Measurements from ENCODE around the gene POMC.
"Not testable (repeated sequence)": the region's sequence is repeated elsewhere in the genome, so short reads cannot be mapped to it uniquely, and the experiment has no call there.

POMC gene

DNA sequence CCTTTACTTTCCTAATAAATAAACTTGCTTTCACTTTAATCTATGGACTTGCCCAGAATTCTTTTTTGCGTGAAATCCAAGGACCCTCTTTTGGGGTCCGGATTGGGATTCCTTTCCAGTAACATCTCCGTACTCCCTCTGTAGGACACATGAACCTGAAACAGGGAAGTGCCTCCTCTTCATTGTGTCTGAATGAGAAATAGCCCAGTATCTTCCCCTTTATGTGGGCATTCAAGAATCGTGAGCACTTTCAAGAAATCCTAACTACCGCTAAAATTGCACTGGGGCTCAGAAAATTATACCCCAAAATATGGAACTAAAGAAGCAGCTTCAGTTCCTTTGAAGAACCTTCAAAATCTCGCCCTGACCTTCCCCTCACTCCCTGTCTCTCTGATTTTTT is 7.8 kb upstream of the POMC start:
- DNase-seq = no peak

DNA sequence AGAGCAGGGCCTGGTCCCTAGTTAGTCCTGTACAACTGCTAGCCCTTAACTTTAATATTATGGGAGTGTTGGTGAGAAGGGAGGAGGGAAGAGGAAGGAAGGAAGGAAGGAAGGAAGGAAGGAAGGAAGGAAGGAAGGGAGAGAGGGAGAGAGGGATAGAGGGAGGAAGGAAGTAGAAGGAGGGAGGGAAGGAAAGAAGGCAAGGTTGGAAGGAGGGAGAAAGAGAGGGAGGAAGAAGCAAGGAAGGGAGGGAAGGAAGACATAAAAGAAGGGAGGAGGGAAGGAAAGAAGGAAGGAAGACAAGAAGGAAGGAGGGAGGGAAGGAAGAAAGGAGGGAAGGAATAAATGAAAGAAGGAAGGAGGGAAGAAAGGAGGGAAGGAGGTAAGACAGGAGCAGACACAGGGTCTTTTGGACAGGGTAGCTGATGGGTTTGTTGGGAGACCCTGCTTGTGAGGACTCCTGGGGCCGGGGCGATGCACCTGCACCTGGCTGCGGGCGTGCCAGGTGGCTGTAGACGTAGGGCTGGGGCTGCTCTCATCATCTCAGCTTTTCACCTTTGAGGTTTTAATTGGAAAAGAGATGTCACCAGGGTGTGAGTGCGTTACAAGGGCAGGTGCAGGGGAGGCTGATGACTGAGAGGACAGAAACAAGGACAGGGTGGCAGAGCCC is 5.9 kb upstream of the POMC start:
- no peak for DNase-seq

DNA sequence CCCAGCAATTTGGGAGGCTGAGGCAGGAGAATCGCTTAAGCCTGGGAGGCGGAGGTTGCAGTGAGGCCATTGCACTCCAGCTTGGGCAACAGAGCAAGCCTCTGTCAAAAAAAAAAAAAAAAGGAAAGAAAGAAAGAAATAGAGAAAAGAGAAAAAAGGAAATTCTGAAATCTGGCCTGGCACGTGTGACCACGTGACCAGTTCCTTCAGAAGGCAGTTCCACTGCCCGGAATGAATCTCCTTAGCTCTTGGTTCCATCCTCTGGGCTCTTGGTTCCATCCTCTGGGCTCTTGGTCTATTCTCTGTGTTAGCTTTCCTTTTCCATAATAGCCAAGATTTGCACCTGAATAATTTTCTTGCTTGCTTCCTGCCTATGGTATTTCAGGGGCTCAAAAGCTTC is 5.3 kb upstream of the POMC start:
- DNase-seq = no peak

DNA sequence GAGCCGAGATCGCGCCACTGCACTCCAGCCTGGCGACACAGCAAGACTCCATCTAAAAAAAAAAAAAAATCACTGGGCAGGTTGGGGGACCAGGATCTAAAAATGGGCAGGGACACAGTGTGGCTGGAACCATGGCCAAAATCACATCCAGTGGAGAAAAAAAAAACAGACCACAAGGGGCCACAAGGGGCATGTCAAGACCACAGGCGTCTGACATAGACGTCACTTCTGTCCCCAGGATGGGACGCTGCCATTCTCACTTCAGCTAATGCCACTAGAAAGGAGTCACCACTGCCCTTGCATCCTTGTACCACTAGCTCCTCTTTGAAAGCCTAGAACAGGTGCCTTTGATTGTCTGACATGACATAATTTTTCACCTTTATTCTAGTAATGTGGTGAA is 2.5 kb upstream of the POMC start:
- DNase-seq = no peak

DNA sequence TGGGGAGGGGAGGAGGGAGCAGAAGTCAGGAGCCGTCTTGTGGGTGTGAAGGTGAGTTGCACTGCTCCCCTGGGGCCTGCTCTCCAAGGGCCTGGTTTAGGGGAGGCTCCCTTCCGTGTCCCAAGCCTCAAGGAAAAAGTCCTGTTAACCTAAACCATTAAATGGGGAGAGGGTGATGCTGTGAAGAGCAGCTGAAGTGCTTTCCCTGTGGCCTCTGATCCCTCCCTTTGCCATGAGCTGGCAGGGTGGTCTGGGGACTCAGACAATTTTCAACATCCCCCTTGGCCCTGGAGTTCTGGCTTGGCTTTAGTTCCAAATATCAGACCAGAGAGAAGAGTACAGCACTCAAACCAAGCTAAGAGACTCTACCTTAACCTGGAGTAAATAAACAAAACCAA is 692 bp upstream of the POMC start:
- DNase-seq = no peak

DNA sequence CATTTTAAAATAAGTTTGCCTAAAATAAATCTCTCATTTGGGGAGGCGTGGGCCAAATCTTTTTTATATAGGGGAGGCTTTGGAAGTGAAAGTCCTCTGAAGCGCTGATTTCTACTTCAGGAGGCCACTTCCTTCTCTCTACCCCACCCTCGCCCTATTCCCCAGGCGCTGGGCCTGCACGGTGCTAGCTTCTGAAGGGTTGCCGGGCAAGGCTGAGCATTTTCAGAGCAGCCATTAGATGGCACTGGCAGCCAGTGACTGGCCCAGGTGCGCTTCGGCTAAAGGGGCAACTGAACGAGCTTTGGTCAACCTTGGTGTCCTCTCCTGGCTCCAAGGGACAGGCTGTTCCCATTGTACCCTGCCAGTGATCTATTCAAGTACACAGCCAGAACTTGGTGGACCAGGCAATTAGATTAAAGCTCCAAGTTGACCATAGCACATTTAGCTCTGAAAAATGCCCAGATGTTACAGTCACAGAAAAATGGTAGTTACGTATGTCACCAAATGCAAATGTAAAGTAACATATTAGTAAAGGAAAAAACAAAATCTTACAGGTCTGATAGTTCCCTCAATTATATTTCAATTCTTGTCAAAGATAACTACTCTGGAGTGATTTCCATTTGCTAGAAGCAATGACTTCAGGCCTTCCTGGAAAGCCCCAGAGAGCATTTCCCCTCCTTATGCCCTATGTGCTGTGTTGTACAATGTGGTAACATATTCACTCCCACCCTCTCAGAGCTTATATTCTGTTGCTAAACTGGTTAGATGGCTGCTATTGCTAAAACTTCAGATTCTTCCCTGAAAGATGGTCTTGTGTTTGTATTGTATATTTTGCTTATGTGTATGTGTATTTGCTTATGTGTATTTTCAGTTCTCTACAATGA is 2.1 kb downstream of the POMC start:
- DNase-seq = peak; percentile 70

DNA sequence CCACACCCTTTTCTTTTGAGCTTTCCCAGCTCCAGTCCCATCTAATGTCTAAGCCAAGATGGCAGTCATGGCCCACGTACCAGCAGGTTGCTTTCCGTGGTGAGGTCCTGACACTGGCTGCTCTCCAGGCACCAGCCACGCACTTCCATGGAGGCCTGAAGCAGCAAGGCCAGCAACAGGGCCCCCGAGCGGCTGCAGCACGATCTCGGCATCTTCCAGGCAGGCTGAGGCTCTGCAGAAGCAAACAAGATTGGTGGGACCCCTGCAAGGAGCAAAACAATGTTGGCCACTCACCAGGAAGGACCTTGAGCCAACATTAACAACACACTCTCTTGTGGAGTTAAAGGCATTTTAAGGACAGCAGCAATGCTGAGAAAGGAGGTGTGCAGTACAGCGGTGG is 3.8 kb downstream of the POMC start:
- DNase-seq = no peak

DNA sequence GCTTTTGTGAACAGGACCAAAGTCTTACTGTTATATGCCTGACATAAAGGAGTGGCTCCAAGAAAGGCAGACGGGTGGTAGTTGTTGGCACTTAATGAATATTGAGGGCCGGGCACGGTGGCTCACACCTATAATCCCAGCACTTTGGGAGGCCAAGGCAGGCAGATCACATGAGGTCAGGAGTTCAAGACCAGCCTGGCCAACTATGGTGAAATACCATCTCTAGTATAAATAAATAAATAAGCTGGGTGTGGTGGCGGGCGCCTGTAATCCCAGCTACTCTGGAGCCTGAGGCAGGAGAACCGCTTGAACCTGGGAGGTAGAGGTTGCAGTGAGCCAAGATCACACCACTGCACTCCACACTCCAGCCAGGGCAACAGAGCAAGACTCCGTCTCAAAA is 6.3 kb downstream of the POMC start:
- DNase-seq = not testable (repeated sequence)

DNA sequence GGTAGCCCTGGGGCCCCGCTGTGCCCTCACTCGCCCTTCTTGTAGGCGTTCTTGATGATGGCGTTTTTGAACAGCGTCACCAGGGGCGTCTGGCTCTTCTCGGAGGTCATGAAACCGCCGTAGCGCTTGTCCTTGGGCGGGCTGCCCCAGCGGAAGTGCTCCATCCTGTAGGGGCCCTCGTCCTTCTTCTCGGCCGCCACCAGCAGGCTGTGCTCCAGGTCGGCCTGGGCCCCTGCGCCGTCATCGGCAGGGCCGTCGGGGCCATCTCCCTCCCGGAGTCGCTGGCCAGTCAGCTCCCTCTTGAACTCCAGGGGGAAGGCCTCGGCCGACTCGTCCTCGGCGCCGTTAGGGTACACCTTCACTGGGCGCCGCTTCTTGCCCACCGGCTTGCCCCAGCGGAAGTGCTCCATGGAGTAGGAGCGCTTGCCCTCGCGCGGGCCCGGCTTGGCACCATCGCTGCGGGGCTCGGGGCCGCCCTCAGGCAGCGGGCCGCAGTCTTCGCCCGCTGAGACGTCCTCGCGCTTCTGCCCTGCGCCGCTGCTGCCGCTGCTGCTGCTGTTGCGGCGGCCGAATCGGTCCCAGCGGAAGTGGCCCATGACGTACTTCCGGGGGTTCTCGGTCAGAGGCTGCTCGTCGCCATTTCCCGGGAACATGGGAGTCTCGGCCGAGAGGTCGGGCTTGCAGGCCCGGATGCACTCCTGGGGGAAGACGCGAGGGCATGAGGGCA is 7.2 kb downstream of the POMC start:
- DNase-seq = peak; percentile 86

DNA sequence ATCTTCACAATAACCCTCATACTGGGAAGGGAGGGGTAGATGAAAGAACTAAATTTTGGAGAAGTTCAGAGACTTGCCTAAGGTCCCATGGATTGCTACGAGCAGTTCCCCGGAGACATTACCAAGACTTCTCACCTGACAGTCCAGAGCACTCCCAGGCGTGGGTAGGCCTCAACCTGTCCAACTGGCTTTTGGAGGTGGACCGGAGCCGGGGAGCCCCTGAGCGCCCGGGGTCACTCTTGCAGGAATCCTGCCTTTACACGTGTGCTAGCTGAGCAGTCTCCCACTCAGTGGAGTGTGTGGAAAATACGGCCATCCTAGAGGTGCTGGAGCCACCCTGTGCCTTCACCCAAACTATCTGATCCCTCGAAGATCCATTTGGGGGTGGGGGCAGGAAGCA is 8.0 kb downstream of the POMC start:
- DNase-seq = no peak

DNA sequence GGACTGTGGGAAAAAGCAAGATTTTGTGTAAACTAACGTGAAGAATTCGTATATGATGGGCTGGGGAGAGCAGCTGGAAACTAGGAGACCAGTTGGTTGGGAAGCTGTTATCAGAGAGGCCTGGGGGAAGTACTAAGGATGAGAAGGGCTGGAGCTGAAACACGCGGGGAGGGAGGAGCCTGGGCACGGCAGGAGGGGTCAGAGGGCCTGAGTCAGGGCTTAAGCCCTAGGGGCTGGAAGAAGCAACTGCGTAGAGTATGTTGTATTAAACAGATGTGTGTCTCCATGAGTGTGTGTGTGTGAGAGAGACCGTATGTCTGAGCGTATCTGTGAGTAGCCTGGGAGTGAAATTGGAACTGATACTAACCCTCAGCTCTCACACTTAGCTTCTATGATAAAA is 8.4 kb downstream of the POMC start:
- no peak for DNase-seq

DNA sequence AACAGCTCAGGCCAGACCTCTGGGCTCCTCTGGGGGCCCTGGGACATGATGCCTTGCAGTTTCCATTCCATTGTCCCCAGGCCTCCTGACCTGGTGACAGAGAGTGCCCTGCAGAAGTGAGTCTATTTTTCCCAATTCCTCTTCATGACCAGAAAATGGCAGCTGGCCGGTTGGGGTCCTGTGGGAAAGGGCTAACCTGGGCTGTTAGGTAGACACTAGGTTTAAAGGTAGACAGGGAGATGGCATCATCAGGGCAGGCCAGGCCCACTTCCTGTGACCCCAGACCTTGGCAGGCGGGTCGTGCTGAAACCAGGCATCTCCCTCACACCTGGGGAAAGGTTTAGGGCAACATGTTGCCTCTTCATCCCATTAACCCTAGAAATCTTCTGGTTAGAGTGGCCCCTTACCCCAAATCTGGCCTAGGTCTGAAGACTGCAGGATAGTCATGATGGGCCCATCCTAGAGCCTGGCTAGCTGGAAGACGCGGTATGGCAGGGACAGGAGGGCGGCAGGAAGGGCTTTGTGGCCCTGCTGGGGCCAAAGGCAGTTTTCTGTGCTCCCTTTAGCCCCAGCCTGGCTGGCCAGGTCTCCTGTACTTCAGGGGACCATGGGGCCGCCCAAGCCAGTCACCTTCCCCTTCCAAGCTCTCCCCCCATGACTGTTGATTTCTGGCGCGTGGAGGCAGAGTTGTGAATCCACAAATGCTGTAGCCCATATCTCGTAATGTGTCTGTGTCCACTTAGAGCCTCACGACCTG is 10.1 kb downstream of the POMC start:
- DNase-seq = no peak

DNA sequence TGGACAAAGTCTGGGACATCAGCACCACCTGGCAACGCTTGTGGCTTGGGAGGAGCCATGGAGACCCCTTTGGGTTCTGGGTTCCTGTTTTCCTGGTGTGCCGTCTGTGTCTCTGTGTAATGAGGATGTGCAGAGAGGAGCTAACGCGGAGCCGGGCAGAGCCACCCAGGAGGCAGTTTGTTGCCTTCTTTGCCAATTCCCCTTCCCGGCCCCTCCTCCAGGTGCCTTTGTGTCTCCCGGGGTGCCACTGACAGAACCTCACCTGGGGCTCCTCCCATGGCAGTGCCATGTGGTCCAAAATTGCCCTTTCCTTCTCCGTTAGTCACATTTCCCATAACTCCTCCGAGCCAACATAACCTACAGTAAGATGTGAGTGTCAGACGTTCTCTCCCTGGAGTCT is 13.0 kb downstream of the POMC start:
- DNase-seq = no peak

DNA sequence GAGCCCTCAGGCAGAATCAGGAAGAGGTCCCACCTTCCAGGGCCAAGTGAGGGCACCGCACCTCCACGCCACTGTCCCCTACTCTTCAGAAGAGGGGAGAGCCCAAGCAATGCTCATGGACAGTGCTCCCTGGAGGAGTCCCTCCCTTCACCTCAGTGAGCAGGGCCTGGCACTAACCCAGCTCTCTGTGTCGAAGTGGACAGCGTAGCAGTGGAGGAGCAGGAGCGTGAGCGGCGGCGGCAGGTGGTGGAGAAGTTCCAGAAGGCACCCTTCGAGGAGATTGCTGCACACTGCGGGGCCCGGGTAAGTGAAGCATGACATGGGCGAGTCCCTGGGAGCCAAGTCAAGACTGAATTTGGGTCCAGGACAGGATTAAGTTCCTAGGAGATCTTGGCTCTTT is 16.7 kb downstream of the POMC start:
- DNase-seq = no peak

DNA sequence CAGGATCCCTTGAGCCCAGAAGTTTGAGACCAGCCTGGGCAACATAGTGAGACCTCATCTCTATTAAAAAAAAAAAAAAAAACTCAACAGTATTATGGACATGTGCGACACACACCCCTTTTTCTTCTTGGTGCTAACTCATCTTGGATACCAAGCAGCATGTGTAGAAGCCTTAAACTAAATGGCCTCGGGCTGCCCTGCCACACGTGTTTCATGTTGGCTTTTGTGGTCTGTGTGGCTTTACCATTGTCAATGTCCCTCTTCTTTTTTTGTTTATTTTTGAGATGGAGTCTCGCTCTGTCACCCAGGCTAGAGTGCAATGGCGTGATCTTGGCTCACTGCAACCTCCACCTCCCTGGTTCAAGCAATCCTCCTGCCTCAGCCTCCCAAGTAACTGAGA is 17.4 kb downstream of the POMC start:
- not testable (repeated sequence) for DNase-seq

DNA sequence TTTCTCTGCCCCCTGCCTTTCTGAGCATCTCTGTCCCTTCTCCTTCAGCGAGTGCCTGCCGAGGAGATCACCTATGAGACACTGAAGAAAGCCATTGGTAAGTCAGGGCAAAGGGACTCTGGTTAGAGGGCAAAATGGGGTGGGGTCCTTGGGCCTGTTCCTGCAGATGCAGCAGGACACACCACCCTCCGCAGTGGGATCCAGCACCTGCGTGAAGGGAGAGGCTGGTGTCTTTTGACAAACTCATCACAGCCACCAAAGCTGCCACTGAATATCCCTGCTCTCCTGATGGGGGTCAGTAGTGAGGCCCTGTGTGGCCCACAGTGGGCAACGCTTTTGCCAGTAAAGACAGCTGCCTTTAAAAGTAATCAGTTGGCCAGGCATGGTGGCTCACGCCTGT is 18.7 kb downstream of the POMC start:
- no peak for DNase-seq

DNA sequence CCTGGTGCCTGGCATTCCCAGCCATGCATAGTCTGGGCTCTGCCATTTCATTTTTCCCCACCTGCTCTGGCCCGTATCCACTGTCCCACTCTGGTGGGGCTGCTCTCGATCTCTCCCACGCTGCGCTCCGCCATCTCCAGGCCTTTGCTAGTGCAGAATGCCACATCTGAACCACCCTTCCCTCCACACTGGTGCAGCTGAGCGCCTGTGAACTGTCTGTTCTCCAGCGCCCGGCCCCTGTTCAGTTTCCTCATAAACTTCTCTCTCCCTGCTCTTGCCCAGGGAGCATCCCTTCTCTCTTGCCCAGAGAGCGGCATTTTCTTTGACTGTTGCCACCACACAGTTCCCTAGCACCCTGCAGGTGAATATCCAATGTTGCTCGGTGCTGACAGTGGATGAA is 21.5 kb downstream of the POMC start:
- DNase-seq = no peak

DNA sequence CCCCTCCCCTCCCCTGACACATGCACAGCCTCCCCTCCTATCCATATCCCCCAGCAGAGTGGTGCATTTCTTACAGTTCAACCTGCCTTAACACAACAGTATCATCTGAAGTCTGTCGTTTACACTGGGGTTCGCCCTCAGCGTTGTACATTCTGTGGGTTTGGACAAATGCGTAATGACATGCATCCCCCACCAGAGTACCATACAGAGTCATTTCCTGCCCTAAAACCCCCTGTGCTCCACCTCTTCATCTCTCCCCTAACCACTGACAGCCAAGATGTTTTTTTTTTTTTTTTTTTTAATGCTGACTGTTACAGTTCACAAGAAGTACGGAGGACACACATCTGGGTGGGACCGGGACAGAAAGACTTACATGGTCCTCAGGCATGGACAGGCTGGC is 22.6 kb downstream of the POMC start:
- no peak for DNase-seq

DNA sequence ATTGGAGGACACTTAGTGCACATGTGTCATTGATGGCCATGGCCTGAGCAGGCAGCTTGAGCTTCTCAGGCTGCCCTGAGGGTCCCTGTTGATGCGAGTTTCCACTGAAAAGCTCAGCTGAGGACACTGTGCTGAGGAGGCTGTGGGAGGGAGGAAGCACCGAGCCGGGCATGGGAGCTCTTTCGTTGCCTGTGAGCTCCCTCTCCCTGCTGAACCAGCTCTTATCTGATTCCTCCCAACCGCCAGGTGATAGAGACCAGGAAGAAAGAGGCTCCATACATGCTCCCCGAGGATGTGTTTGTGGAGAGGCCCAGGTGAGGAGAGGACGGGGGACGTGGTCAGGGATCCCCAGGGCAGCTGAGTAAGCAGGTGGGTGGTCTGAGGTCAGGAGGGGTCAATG is 27.3 kb downstream of the POMC start:
- DNase-seq = no peak

DNA sequence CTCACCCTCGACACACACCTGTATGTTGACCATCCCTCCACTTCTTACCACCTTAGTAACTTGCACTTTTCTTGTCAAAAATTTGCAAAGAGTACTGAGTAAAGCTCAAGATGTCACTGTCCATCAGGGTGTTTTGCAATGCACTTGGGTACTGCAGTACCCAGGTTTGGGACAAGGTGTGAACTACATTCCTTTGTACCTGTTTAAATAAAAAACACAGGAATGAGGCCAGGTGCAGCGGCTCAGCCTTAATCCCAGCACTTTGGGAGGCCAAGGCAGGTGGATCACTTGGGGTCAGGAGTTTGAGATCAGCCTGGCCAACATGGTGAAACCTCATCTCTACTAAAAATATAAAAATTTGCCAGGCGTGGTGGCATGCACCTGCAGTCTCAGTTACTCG is 27.8 kb downstream of the POMC start:
- not testable (repeated sequence) for DNase-seq

DNA sequence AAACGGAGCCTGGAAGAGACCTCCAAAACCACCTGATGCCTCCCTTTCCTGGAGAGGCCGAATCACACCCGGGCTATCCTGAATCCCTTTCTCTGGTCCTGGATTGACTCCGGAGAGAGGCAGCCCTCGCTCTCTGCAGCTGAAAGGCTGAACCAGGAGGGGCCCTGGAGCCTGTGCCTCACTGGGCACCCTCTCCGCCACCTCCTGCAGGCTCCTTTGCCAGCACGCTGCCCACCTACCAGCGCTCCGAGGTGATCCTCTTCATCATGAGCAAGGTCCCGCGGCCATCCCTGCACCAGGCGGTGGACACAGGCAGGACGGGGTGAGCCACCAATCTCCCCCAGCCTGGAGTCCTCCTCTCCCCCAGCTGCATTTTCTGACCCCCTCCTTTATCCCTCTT is 35.7 kb downstream of the POMC start:
- DNase-seq = no peak

DNA sequence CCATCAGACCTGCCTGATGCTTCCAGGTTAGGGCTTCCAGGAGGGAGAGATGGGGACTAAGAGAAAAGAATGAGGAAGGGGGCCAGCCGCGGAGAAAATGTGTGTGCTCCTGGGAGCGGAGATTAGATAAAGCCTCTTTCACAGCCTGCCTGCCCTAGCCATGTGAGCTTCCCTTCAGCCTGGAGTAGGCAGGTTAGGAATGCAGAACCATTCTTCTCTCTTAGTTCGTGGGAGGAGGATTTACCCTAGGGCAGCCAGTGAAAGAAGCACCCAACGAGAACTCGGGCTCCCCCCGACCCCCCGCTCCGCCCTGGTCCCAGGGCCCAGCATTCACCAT is 36.1 kb downstream of the POMC start:
- no peak for DNase-seq

DNA sequence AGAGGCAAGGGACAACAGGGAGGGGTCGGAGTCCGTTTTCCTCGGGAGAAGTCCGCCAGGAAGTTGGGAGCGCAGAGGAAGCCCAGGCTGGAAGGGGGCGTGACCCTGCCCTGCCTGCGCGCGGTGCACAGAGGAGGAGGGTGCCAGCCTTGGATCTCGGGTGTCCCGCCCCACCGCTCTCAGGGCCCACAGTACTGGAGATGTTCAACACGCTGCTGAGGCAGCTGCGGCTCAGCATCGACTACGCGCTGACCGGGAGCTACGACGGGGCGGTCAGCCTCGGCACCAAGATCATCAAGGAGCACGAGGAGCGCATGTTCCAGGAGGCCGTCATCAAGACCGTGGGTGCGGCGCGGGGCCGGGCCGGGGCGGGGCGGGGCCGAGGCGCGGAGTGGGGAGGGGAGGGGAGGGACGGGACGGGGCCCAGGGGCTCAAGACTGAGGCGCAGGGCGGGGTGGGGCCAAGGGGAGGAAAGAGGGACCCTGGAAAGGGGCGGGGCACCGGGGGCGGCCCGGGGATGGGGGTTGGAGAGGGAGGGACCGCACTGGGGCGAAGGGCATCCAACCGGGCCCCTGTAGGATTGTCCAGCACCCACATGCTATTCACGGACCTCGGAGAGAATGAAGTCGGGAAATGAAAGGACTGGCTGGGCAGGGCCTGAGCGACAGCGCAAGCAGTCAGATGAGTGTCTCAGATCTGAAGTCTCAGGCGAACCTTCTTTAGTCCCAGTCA is 36.6 kb downstream of the POMC start:
- DNase-seq = peak; percentile 56

All from activated CD8-positive, alpha-beta memory T cell treated with anti-CD3 and anti-CD28 coated beads, Interleukin-2, amount 50 U/mL, for 48 hours (primary cell).